ENCODE measurements around the gene DCC. TPM values are rescaled to one million over a fixed set of nuclear protein-coding genes. Genes with fewer than 3 reads are reported as not detected.
A peak's percentile ranks its signal among the peaks of the same experiment; 100 is the strongest.

DCC gene
- total and polyA plus RNA-seq, 2 donors from 2014 or later: 3.9 TPM; not detected in 1

DNA sequence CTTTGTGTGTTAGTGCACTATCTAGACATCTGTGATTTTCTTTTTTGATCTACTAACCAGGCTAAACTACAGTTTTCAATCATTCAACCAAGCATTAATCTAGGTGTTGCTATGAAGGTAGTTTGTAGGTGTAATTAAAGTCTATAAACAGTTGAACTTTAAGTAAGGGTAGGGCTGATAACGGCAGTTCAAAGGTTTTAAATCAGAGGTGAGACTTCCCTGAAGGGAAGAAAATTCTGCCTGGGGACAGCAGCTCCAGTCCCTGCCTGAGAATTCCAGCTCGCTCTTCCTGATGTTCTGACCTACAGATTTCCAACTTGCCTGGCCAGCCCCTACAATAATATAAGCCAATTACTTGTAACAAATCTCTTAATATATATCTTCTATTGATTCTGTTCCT, 1220.5 kb downstream of the DCC start:
- no peak for DNase-seq
- Histone ChIP-seq H3K36me3 (ENCODE audit: control insufficient read depth in 2 of 3, insufficient read depth in 3 of 3, low read length in 3 of 3) (no peaks in the 10 kb centered on the region), H3K9me3 (ENCODE audit: control insufficient read depth in 2 of 3, insufficient read depth in 1 of 3, low read length in 3 of 3) (no peaks in the 10 kb centered on the region), H3K4me1 (ENCODE audit: control insufficient read depth in 2 of 3, insufficient read depth in 2 of 3, low read depth in 1 of 3, low read length in 3 of 3) (peaks cover 0 to 5% (median 0%) of the 10 kb centered on the region in 3 donors), H3K4me3 (ENCODE audit: low read length in 3 of 3) (no peak overlapping the region), H3K27ac (ENCODE audit: low read depth in 2 of 2, low read length in 2 of 2) (no peak overlapping the region), H3K9ac (ENCODE audit: low read length in 3 of 3) (no peak overlapping the region), H3K27me3 (ENCODE audit: control insufficient read depth, insufficient read depth, low read length) (no peaks in the 10 kb centered on the region)
- intact Hi-C loops (cut with DNase I): no loop called here
- TF ChIP-seq, protein P1, sequence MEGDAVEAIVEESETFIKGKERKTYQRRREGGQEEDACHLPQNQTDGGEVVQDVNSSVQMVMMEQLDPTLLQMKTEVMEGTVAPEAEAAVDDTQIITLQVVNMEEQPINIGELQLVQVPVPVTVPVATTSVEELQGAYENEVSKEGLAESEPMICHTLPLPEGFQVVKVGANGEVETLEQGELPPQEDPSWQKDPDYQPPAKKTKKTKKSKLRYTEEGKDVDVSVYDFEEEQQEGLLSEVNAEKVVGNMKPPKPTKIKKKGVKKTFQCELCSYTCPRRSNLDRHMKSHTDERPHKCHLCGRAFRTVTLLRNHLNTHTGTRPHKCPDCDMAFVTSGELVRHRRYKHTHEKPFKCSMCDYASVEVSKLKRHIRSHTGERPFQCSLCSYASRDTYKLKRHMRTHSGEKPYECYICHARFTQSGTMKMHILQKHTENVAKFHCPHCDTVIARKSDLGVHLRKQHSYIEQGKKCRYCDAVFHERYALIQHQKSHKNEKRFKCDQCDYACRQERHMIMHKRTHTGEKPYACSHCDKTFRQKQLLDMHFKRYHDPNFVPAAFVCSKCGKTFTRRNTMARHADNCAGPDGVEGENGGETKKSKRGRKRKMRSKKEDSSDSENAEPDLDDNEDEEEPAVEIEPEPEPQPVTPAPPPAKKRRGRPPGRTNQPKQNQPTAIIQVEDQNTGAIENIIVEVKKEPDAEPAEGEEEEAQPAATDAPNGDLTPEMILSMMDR (IDR thresholded peaks at IDR 0.05; ENCODE audit: borderline replicate concordance, extremely low read depth, insufficient read depth): no peak
- FAIRE-seq: no peak

DNA sequence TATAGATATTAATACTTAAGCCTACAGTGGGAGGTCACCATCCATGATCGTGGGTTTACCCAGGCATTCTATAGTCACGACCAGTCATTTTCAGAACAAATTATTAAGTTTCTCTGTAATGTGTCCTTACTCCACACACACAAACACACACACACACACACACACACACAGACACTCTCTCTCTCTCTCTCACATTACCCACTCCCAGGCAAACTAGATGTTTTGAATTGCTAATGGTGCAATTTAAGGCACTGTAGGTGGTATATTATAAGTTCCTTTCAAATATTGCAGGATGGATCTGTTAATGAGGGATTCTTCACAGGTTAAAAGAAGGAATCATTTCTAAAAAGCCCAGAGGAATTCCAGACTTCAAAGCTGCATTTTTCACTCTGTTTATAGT, 1226.6 kb downstream of the DCC start:
- Histone ChIP-seq H3K9ac (ENCODE audit: low read length in 3 of 3) (no peak overlapping the region), H3K9me3 (ENCODE audit: control insufficient read depth in 2 of 3, insufficient read depth in 1 of 3, low read length in 3 of 3) (no peaks in the 10 kb centered on the region), H3K27ac (ENCODE audit: low read depth in 2 of 2, low read length in 2 of 2) (no peak overlapping the region), H3K4me1 (ENCODE audit: control insufficient read depth in 2 of 3, insufficient read depth in 2 of 3, low read depth in 1 of 3, low read length in 3 of 3) (peaks cover 0 to 5% (median 2%) of the 10 kb centered on the region in 3 donors), H3K27me3 (ENCODE audit: control insufficient read depth, insufficient read depth, low read length) (no peaks in the 10 kb centered on the region), H3K36me3 (ENCODE audit: control insufficient read depth in 2 of 3, insufficient read depth in 3 of 3, low read length in 3 of 3) (no peaks in the 10 kb centered on the region), H3K4me3 (ENCODE audit: low read length in 3 of 3) (no peak overlapping the region)
- no peak for FAIRE-seq
- DNase-seq: no peak
- intact Hi-C loops (cut with DNase I): no loop called here
- TF ChIP-seq, protein P1 (IDR thresholded peaks at IDR 0.05; ENCODE audit: borderline replicate concordance, extremely low read depth, insufficient read depth): no peak

DNA sequence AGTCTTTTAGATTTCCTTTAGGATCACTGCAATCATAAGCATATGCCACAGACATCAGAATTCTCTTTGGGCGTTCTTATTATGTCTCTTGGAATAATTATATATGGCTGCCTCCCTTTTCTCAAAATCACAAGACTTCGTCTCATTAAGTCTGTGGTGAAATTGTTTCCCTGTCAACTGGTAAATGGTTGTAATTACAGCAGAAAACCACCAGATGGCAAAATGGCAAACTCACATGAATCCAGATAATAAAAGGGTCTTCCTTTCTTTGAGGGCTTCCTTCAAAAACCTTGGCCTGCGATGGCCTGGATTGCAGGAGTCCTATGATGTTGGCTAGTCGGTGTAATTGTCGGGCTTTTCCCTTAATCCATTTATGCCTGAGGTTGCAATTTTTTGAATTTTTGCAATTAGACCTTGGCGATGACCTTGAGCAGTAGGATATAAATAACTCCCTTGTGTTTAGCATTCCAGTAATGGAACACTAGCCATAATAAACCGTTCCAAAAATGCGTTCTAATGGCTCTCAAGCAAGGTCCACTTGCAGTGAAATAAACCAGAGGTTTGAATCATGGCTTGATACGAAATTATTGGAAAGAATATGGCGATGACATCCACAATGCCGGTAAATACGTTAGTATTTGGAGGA, 1228.1 kb downstream of the DCC start:
- Histone ChIP-seq H3K9ac (ENCODE audit: low read length in 3 of 3) (no peak overlapping the region), H3K4me1 (ENCODE audit: control insufficient read depth in 2 of 3, insufficient read depth in 2 of 3, low read depth in 1 of 3, low read length in 3 of 3) (peaks cover 0 to 5% (median 2%) of the 10 kb centered on the region in 3 donors), H3K4me3 (ENCODE audit: low read length in 3 of 3) (no peak overlapping the region), H3K9me3 (ENCODE audit: control insufficient read depth in 2 of 3, insufficient read depth in 1 of 3, low read length in 3 of 3) (no peaks in the 10 kb centered on the region), H3K27me3 (ENCODE audit: control insufficient read depth, insufficient read depth, low read length) (no peaks in the 10 kb centered on the region), H3K36me3 (ENCODE audit: control insufficient read depth in 2 of 3, insufficient read depth in 3 of 3, low read length in 3 of 3) (no peaks in the 10 kb centered on the region), H3K27ac (ENCODE audit: low read depth in 2 of 2, low read length in 2 of 2) (peak overlapping the region in 1 of 2 donors; percentile 7)
- DNase-seq: peak in 2 of 5 donors; percentile 53 to 67
- TF ChIP-seq, protein P1 (IDR thresholded peaks at IDR 0.05; ENCODE audit: borderline replicate concordance, extremely low read depth, insufficient read depth): peak; percentile 38
- intact Hi-C loops (cut with DNase I): no loop called here
- FAIRE-seq: no peak

Small RNA genes lying within 50 kb of the gene (microRNA-seq; reads per million reads assigned to microRNA genes)
- not detected for gene MIR4528

All from kidney (tissue), 14 donors.